ENCODE data around the gene TMEM247. TPM values are rescaled to one million over a fixed set of nuclear protein-coding genes. Genes with fewer than 3 reads are reported as not detected.

Gene TMEM247
- total and polyA plus RNA-seq, 10 donors = not detected

DNA sequence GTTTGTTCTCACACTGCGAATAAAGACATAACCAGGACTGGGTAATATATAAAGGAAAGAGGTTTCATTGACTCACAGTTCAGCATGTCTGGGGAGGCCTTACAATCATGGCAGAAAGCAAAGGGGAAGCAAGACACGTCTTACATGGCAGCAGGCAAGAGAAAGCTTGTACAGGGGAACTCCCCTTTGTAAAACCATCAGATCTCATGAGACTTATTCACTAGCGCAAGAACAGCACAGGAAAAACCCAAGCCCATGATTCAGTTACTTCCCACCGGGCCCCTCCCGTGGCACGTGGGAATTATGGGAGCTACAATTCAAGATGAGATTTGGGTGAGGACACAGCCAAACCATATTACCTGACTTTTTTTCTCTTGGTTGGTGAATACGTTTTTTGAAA lies 51.3 kb downstream of the TMEM247 start:
- WGBS, 5 donors = 78 to 83% (median 80%) methylated on average over 7 of the region's 7 CpGs
- no peak overlapping the region for H3K27ac ChIP-seq
- H3K27me3 ChIP-seq (replicated peaks in 1 of 7) = no peaks in the 10 kb centered on the region
- H3K4me3 ChIP-seq = no peak overlapping the region
- DNase-seq = no peak
- no peaks in the 10 kb centered on the region for H3K36me3 ChIP-seq
- no peak for TF ChIP-seq POLR2AphosphoS5 (IDR thresholded peaks at IDR 0.05)
- TF ChIP-seq, protein P1, sequence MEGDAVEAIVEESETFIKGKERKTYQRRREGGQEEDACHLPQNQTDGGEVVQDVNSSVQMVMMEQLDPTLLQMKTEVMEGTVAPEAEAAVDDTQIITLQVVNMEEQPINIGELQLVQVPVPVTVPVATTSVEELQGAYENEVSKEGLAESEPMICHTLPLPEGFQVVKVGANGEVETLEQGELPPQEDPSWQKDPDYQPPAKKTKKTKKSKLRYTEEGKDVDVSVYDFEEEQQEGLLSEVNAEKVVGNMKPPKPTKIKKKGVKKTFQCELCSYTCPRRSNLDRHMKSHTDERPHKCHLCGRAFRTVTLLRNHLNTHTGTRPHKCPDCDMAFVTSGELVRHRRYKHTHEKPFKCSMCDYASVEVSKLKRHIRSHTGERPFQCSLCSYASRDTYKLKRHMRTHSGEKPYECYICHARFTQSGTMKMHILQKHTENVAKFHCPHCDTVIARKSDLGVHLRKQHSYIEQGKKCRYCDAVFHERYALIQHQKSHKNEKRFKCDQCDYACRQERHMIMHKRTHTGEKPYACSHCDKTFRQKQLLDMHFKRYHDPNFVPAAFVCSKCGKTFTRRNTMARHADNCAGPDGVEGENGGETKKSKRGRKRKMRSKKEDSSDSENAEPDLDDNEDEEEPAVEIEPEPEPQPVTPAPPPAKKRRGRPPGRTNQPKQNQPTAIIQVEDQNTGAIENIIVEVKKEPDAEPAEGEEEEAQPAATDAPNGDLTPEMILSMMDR (IDR thresholded peaks at IDR 0.05 in 8 of 11, conservative IDR thresholded peaks at IDR 0.05 in 3 of 11) = no peak
- TF ChIP-seq POLR2A (IDR thresholded peaks at IDR 0.05) = no peak
- intact Hi-C loops (cut with DNase I; ENCODE audit: low total_unique reads) = no loop called here
- peaks cover 0 to 14% (median 4%) of the 10 kb centered on the region in 8 donors for H3K9me3 ChIP-seq
- H3K4me1 ChIP-seq = peaks cover under 1 to 23% (median 17%) of the 10 kb centered on the region in 6 donors

DNA sequence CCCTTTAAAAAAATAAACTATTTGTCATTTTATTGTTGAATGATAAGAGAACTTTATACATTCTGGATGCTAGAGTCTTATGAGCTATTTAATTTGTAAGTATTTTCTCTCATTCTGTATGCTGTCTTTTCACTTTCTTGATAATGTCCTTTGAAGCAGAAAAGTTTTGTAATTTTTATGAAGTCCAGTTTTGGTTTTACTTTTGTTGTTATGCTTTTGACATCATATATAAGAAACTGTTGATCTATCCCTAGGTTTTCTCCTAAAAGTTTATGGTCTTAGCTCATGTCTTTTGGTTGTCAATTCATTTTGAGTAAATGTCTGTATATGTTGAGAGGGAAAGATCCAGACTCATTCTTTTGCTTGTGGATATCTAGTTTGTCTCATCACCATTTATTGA lies 52.5 kb downstream of the TMEM247 start:
- H3K4me3 ChIP-seq = no peak overlapping the region
- intact Hi-C loops (cut with DNase I; ENCODE audit: low total_unique reads) = no loop called here
- no peak overlapping the region for H3K27ac ChIP-seq
- H3K36me3 ChIP-seq = no peaks in the 10 kb centered on the region
- peaks cover 0 to 14% (median 4%) of the 10 kb centered on the region in 8 donors for H3K9me3 ChIP-seq
- TF ChIP-seq POLR2AphosphoS5 (IDR thresholded peaks at IDR 0.05) = no peak
- no peak for TF ChIP-seq POLR2A (IDR thresholded peaks at IDR 0.05)
- TF ChIP-seq, protein P1 (IDR thresholded peaks at IDR 0.05 in 8 of 11, conservative IDR thresholded peaks at IDR 0.05 in 3 of 11) = no peak
- peaks cover 6 to 35% (median 30%) of the 10 kb centered on the region in 6 donors for H3K4me1 ChIP-seq
- no peaks in the 10 kb centered on the region for H3K27me3 ChIP-seq (replicated peaks in 1 of 7)
- no peak for DNase-seq

Small RNA genes within 50 kb of the gene (small RNA-seq; reads per million reads assigned to genes)
- 0 reads per million in 4 donors for gene RN7SL817P

Other genes with a start within 250 kb of the TMEM247 start
- gene EPAS1, start 182.2 kb upstream of the TMEM247 start, total RNA-seq = 100 to 1,000 TPM; 145 to 330 (median 233) TPM
- 10 to 100 TPM; 30.5 to 58.1 (median 38.5) TPM for gene EPAS1, start 182.2 kb upstream of the TMEM247 start, polyA plus RNA-seq
- 100 to 1,000 TPM in 4 of 7 donors, 10 to 100 TPM in 3; 83.4 to 126 (median 110) TPM for gene RHOQ, start 62.9 kb downstream of the TMEM247 start, total RNA-seq
- gene RHOQ, start 62.9 kb downstream of the TMEM247 start, polyA plus RNA-seq = 10 to 100 TPM; 32.6 to 44.4 (median 33.7) TPM
- gene ATP6V1E2, start 63.0 kb downstream of the TMEM247 start, total RNA-seq = 1 to 10 TPM; 2.8 to 6.6 (median 4.8) TPM
- gene ATP6V1E2, start 63.0 kb downstream of the TMEM247 start, polyA plus RNA-seq = 1 to 10 TPM; 2.6 to 5.5 (median 4.7) TPM
- gene PIGF, start 137.5 kb downstream of the TMEM247 start, total RNA-seq = 10 to 100 TPM; 14.3 to 29.0 (median 22.2) TPM
- 10 to 100 TPM in 2 of 3 donors, 1 to 10 TPM in 1; 6.5 to 15.1 (median 13.3) TPM for gene PIGF, start 137.5 kb downstream of the TMEM247 start, polyA plus RNA-seq
- 10 to 100 TPM; 11.8 to 17.8 (median 14.9) TPM for gene CRIPT, start 137.7 kb downstream of the TMEM247 start, total RNA-seq
- gene CRIPT, start 137.7 kb downstream of the TMEM247 start, polyA plus RNA-seq = 10 to 100 TPM in 1 of 3 donors, 1 to 10 TPM in 2; 7.1 to 12.0 (median 9.4) TPM
- 10 to 100 TPM; 21.5 to 56.6 (median 31.5) TPM for gene SOCS5, start 219.7 kb downstream of the TMEM247 start, total RNA-seq
- 1 to 10 TPM; 5.6 to 7.7 (median 5.6) TPM for gene SOCS5, start 219.7 kb downstream of the TMEM247 start, polyA plus RNA-seq